NCI-H2029 (cell line): ENCODE measurements around the gene CCNB1IP1.
"Not testable (repeated sequence)": the region's sequence is repeated elsewhere in the genome, so short reads cannot be mapped to it uniquely, and the experiment has no call there.

Experiments used
- DNase-seq: peaks from one replicate; lab custom pipeline; 2025; lab: John Stamatoyannopoulos, UW

The CCNB1IP1 gene

GRCh38 chr14:20332431-20332787, 670 bp downstream of the CCNB1IP1 start:
- no peak for DNase-seq

GRCh38 chr14:20331053-20331613, 1.9 kb downstream of the CCNB1IP1 start:
- no peak for DNase-seq

GRCh38 chr14:20329355-20329754, 3.7 kb downstream of the CCNB1IP1 start:
- DNase-seq = no peak

- peak; percentile 3 for DNase-seq
Observed at GRCh38 chr14:20328705-20329104, 4.4 kb downstream of the CCNB1IP1 start.

- DNase-seq = peak; percentile 27
Observed at GRCh38 chr14:20327005-20327869, 5.8 kb downstream of the CCNB1IP1 start.

- DNase-seq = no peak
Observed at GRCh38 chr14:20317720-20318119, 15.4 kb downstream of the CCNB1IP1 start.

- DNase-seq = no peak
Observed at GRCh38 chr14:20314026-20314425, 19.1 kb downstream of the CCNB1IP1 start.

- no peak for DNase-seq
Observed at GRCh38 chr14:20306079-20306423, 27.0 kb downstream of the CCNB1IP1 start.

- DNase-seq = peak; percentile 72
Observed at GRCh38 chr14:20305265-20306078, 27.6 kb downstream of the CCNB1IP1 start, which contains the start of gene TTC5. TTC5 (minus strand) TSS chr14:20305951; CDS start chr14:20305937, 14 bp downstream.

- no peak for DNase-seq
Observed at GRCh38 chr14:20302042-20302755, 30.9 kb downstream of the CCNB1IP1 start.

GRCh38 chr14:20295067-20295466, 38.0 kb downstream of the CCNB1IP1 start:
- no peak for DNase-seq

GRCh38 chr14:20294636-20295035, 38.4 kb downstream of the CCNB1IP1 start:
- DNase-seq = no peak

GRCh38 chr14:20281998-20282397, 51.1 kb downstream of the CCNB1IP1 start:
- not testable (repeated sequence) for DNase-seq

- not testable (repeated sequence) for DNase-seq
Observed at GRCh38 chr14:20280265-20280664, 52.8 kb downstream of the CCNB1IP1 start.

GRCh38 chr14:20278414-20278813, 54.7 kb downstream of the CCNB1IP1 start:
- peak; percentile 44 for DNase-seq

- DNase-seq = no peak
Observed at GRCh38 chr14:20277409-20277808, 55.7 kb downstream of the CCNB1IP1 start.

GRCh38 chr14:20274062-20274461, 59.0 kb downstream of the CCNB1IP1 start:
- DNase-seq = no peak

- DNase-seq = not testable (repeated sequence)
Observed at GRCh38 chr14:20264361-20264760, 68.7 kb downstream of the CCNB1IP1 start.

GRCh38 chr14:20262642-20263128, 70.4 kb downstream of the CCNB1IP1 start:
- no peak for DNase-seq
